ENCODE measurements around the gene FUBP1.
A peak's percentile ranks its signal among the peaks of the same experiment; 100 is the strongest.
"Not testable (repeated sequence)": the region's sequence is repeated elsewhere in the genome, so short reads cannot be mapped to it uniquely, and the experiment has no call there.

FUBP1 gene

GRCh38 chr1:77918918-77919317 lies 60.0 kb downstream of the FUBP1 start:
- not testable (repeated sequence) for H3K27me3 ChIP-seq (ENCODE audit: control insufficient read depth in 1 of 2, insufficient read depth in 2 of 2, low read length in 2 of 2); H3K4me3 ChIP-seq (ENCODE audit: low read length in 2 of 2); H3K27ac ChIP-seq (ENCODE audit: low read length); H3K4me1 ChIP-seq (ENCODE audit: control insufficient read depth, insufficient read depth, low read length); H3K9ac ChIP-seq (ENCODE audit: low read length in 2 of 2); H3K9me3 ChIP-seq (ENCODE audit: control insufficient read depth in 2 of 2, low read length in 2 of 2)
- H3K36me3 ChIP-seq (ENCODE audit: control insufficient read depth in 2 of 2, insufficient read depth in 2 of 2, low read length in 2 of 2), result peaks cover 22 to 23% of the 10 kb centered on the region in 2 donors

GRCh38 chr1:77910116-77910515 lies 68.8 kb downstream of the FUBP1 start:
- Histone ChIP-seq H3K4me1 (ENCODE audit: control insufficient read depth, insufficient read depth, low read length) (no peaks in the 10 kb centered on the region), H3K27ac (ENCODE audit: low read length) (no peak overlapping the region), H3K9me3 (ENCODE audit: control insufficient read depth in 2 of 2, low read length in 2 of 2) (no peaks in the 10 kb centered on the region), H3K4me3 (ENCODE audit: low read length in 2 of 2) (no peak overlapping the region), H3K36me3 (ENCODE audit: control insufficient read depth in 2 of 2, insufficient read depth in 2 of 2, low read length in 2 of 2) (no peaks in the 10 kb centered on the region), H3K9ac (ENCODE audit: low read length in 2 of 2) (no peak overlapping the region), H3K27me3 (ENCODE audit: control insufficient read depth in 1 of 2, insufficient read depth in 2 of 2, low read length in 2 of 2) (no peaks in the 10 kb centered on the region)

DNA sequence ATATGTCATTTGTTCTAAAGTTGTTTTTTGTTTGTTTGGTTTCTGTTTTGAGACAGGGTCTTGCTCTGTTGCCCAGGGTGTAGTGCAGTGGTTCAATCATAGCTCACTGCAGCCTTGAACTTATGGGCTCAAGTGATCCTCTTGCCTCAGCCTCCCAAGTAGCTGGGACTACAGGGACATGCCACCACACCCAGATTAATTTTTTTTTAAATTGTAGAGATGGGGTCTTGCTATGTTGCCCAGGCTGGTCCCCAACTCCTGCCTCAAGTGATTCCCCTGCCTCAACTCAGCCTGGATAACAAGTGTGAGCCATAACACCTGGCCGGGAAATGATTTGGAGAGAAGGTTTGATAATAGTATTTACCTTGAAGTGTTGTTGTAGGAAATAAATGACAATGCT lies 72.2 kb downstream of the FUBP1 start:
- Histone ChIP-seq H3K36me3 (ENCODE audit: control insufficient read depth in 2 of 2, insufficient read depth in 2 of 2, low read length in 2 of 2) (no peaks in the 10 kb centered on the region), H3K9ac (ENCODE audit: low read length in 2 of 2) (no peak overlapping the region), H3K4me1 (ENCODE audit: control insufficient read depth, insufficient read depth, low read length) (no peaks in the 10 kb centered on the region)

DNA sequence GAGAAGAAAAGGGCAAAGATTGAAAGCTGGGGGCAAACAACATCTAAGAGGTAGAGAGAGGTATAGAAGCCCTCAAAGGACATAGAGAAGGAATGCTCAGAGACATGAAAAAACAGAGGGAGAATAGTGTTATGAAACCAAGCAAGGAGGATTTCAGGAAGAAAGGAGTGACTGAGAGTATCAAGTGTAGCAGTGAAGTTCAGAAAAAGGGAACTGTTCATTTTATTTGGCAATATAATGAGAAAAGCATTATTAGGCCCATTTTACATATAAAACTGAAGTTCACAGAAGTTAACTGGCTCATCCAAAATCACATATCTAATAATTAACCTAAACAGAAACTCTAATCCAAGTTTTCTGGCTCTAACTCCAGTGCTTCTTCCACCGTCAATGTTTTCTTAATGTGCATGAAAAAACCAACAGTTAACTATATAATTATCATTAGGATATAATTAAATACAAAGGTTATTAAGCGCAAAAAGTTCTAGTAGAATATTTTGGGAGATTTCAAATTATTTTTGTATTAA lies 72.8 kb downstream of the FUBP1 start:
- Histone ChIP-seq H3K4me1 (ENCODE audit: control insufficient read depth, insufficient read depth, low read length) (no peaks in the 10 kb centered on the region), H3K27me3 (ENCODE audit: control insufficient read depth in 1 of 2, insufficient read depth in 2 of 2, low read length in 2 of 2) (no peaks in the 10 kb centered on the region), H3K27ac (ENCODE audit: low read length) (no peak overlapping the region), H3K36me3 (ENCODE audit: control insufficient read depth in 2 of 2, insufficient read depth in 2 of 2, low read length in 2 of 2) (no peaks in the 10 kb centered on the region), H3K9ac (ENCODE audit: low read length in 2 of 2) (no peak overlapping the region), H3K4me3 (ENCODE audit: low read length in 2 of 2) (no peak overlapping the region), H3K9me3 (ENCODE audit: control insufficient read depth in 2 of 2, low read length in 2 of 2) (no peaks in the 10 kb centered on the region)

More for the DNA sequence above, 72.2 kb downstream of the FUBP1 start:
- no peak overlapping the region for H3K4me3 ChIP-seq (ENCODE audit: low read length in 2 of 2)
- H3K27me3 ChIP-seq (ENCODE audit: control insufficient read depth in 1 of 2, insufficient read depth in 2 of 2, low read length in 2 of 2), result no peaks in the 10 kb centered on the region
- no peaks in the 10 kb centered on the region for H3K9me3 ChIP-seq (ENCODE audit: control insufficient read depth in 2 of 2, low read length in 2 of 2)
- no peak overlapping the region for H3K27ac ChIP-seq (ENCODE audit: low read length)

GRCh38 chr1:77905603-77906002 lies 73.3 kb downstream of the FUBP1 start:
- Histone ChIP-seq H3K27ac (ENCODE audit: low read length) (no peak overlapping the region), H3K4me3 (ENCODE audit: low read length in 2 of 2) (no peak overlapping the region), H3K36me3 (ENCODE audit: control insufficient read depth in 2 of 2, insufficient read depth in 2 of 2, low read length in 2 of 2) (no peaks in the 10 kb centered on the region), H3K4me1 (ENCODE audit: control insufficient read depth, insufficient read depth, low read length) (no peaks in the 10 kb centered on the region), H3K27me3 (ENCODE audit: control insufficient read depth in 1 of 2, insufficient read depth in 2 of 2, low read length in 2 of 2) (no peaks in the 10 kb centered on the region), H3K9ac (ENCODE audit: low read length in 2 of 2) (no peak overlapping the region), H3K9me3 (ENCODE audit: control insufficient read depth in 2 of 2, low read length in 2 of 2) (no peaks in the 10 kb centered on the region)

GRCh38 chr1:77900687-77901293 lies 78.1 kb downstream of the FUBP1 start:
- Histone ChIP-seq H3K36me3 (ENCODE audit: control insufficient read depth in 2 of 2, insufficient read depth in 2 of 2, low read length in 2 of 2) (no peaks in the 10 kb centered on the region), H3K4me1 (ENCODE audit: control insufficient read depth, insufficient read depth, low read length) (no peaks in the 10 kb centered on the region), H3K4me3 (ENCODE audit: low read length in 2 of 2) (peak overlapping the region; percentile 0 to 35), H3K9ac (ENCODE audit: low read length in 2 of 2) (peak overlapping the region in 1 of 2 donors; percentile 36), H3K27ac (ENCODE audit: low read length) (peak overlapping the region; percentile 19), H3K27me3 (ENCODE audit: control insufficient read depth in 1 of 2, insufficient read depth in 2 of 2, low read length in 2 of 2) (no peaks in the 10 kb centered on the region), H3K9me3 (ENCODE audit: control insufficient read depth in 2 of 2, low read length in 2 of 2) (no peaks in the 10 kb centered on the region)

DNA sequence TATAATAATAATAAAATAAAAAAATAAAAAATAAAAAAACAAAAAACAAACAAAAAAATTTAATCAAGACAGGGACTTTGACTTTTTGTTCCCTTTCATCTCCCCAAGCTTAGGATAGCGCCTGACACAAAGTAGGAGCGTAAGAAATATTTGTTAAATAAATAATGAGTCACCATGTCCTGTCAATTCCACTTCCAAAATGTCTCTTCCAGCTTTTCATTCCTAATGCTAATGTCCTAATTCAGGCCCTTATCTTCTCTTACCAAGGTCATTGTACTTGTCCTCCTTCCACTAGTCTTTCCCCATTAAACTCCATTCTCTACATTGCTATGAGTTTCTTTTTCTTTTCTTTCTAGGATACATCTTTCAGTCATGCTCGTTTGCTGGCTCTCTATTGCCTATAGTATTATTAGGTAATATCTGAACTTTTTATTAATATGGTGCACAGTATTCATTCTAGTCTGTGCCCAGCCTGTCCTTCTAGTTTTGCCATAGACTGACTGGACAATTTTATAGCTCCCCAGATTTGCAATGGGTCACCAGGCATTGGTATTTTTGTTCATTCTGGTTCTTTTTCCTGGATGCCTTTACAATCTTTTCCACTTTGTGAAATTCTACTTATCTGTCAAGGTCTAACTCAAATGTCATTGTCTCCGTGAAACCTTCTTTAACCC lies 79.1 kb downstream of the FUBP1 start:
- Histone ChIP-seq H3K4me1 (ENCODE audit: control insufficient read depth, insufficient read depth, low read length) (peaks cover 4% of the 10 kb centered on the region), H3K36me3 (ENCODE audit: control insufficient read depth in 2 of 2, insufficient read depth in 2 of 2, low read length in 2 of 2) (no peaks in the 10 kb centered on the region), H3K4me3 (ENCODE audit: low read length in 2 of 2) (peak overlapping the region in 1 of 2 donors; percentile 9), H3K27me3 (ENCODE audit: control insufficient read depth in 1 of 2, insufficient read depth in 2 of 2, low read length in 2 of 2) (no peaks in the 10 kb centered on the region), H3K9me3 (ENCODE audit: control insufficient read depth in 2 of 2, low read length in 2 of 2) (no peaks in the 10 kb centered on the region), H3K9ac (ENCODE audit: low read length in 2 of 2) (no peak overlapping the region), H3K27ac (ENCODE audit: low read length) (no peak overlapping the region)
